PC-9 (cell line): ENCODE results near the gene PRKCB. TPM values are rescaled to one million over a fixed set of nuclear protein-coding genes. Genes with fewer than 3 reads are reported as not detected.

Experiments used
- BruUV-seq: library from RNA; stranded (reverse); fragments of 400-500 nt; replicated peaks from 2 replicates; lab custom pipeline; 2021; lab: Mats Ljungman, UMichigan
- CTCF ChIA-PET: fragments of 300-600 bp; sonication (Branson Sonifier 250); formaldehyde crosslinking; loops from one replicate; lab custom pipeline; 2022; ENCODE audit warnings: antibody characterized with exemption; lab: Charles Lee
- POLR2A ChIA-PET: fragments of 300-600 bp; sonication (Branson Sonifier 250); formaldehyde crosslinking; loops from one replicate; lab custom pipeline; 2022; ENCODE audit warnings: antibody characterized with exemption; ENCODE audit not compliant: unreplicated experiment; lab: Charles Lee
- DNase-seq, 2 experiments: peaks; one replicate each; pipeline versions ENCODE4 v3.0.0 to v3.0.0-alpha.2; 2015 to 2022; ENCODE audit warnings: mixed read lengths in 1 of 2
- H2AFZ ChIP-seq: fragments of 200-600 bp; sonication (generic); 2 replicates; pipeline ENCODE4 v1.8.1; 2017; ENCODE audit warnings: antibody characterized with exemption
- H3F3A ChIP-seq: fragments of 200-600 bp; sonication (generic); 2 replicates; pipeline ENCODE4 v1.8.1; 2017; ENCODE audit warnings: antibody characterized with exemption, mild to moderate bottlenecking, low read depth; ENCODE audit not compliant: insufficient read depth
- H3K27ac ChIP-seq: fragments of 200-600 bp; sonication (generic); 2 replicates; pipeline ENCODE4 v1.6.1; 2016; ENCODE audit warnings: mixed run types
- H3K27me3 ChIP-seq: fragments of 200-600 bp; sonication (generic); 2 replicates; pipeline ENCODE4 v1.6.1; 2016; ENCODE audit warnings: low read depth, mixed run types; ENCODE audit not compliant: insufficient read depth
- H3K36me3 ChIP-seq: fragments of 200-600 bp; sonication (generic); 2 replicates; pipeline ENCODE4 v1.6.1; 2016; ENCODE audit warnings: low read depth, mixed run types
- H3K4me1 ChIP-seq: fragments of 200-600 bp; sonication (generic); replicated peaks from 2 replicates; pipeline ENCODE4 v1.6.1; 2016; ENCODE audit warnings: mixed run types; ENCODE audit not compliant: insufficient read depth
- H3K4me2 ChIP-seq: fragments of 200-600 bp; sonication (generic); 2 replicates; pipeline ENCODE4 v1.6.1; 2017; ENCODE audit warnings: mixed run types
- H3K4me3 ChIP-seq: fragments of 200-600 bp; sonication (generic); 2 replicates; pipeline ENCODE4 v1.6.1; 2016; ENCODE audit warnings: mixed run types
- H3K79me2 ChIP-seq: fragments of 200-600 bp; sonication (generic); 2 replicates; pipeline ENCODE4 v1.6.1; 2017; ENCODE audit warnings: low read depth, mixed run types
- H3K9me2 ChIP-seq: fragments of 200-600 bp; sonication (generic); 2 replicates; pipeline ENCODE4 v1.8.1; 2017; ENCODE audit warnings: mild to moderate bottlenecking; ENCODE audit not compliant: insufficient read depth
- H3K9me3 ChIP-seq: fragments of 200-600 bp; sonication (generic); 2 replicates; pipeline ENCODE4 v1.8.1; 2016; ENCODE audit warnings: low read depth; ENCODE audit not compliant: insufficient read depth
- H4K20me1 ChIP-seq: fragments of 200-600 bp; sonication (generic); 2 replicates; pipeline ENCODE4 v1.8.1; 2017; ENCODE audit not compliant: insufficient read depth
- CTCF ChIP-seq: fragments of 200-600 bp; sonication (generic); conservative IDR thresholded peaks from 2 replicates; pipeline ENCODE4 v1.6.1; 2017; ENCODE audit warnings: mixed run types, antibody characterized with exemption, mild to moderate bottlenecking, moderate library complexity
- EZH2 ChIP-seq: fragments of 200-600 bp; sonication (generic); IDR thresholded peaks from 2 replicates; pipeline ENCODE4 v1.8.0; 2017; ENCODE audit warnings: antibody characterized with exemption, low read depth
- intact Hi-C: fragments of 100-400 bp; cut with micrococcal nuclease; formaldehyde crosslinking; loops from one replicate; pipeline ENCODE4 v1.10.0; 2022; ENCODE audit not compliant: unreplicated experiment
- total RNA-seq: library from RNA; stranded (reverse); gene quantifications from 2 replicates; pipeline ENCODE4 v1.2.3, GENCODE V29; 2021

Gene PRKCB
- total RNA-seq, 1 experiment from 2014 or later = not detected

GRCh38 chr16:23950898-23951297, 115.1 kb downstream of the PRKCB start:
- H3F3A ChIP-seq = no peaks in the 10 kb centered on the region
- no peak overlapping the region for H3K4me2 ChIP-seq
- BruUV-seq = no TSS peak
- no peaks in the 10 kb centered on the region for H3K36me3 ChIP-seq
- no peak overlapping the region for H2AFZ ChIP-seq
- DNase-seq = no peak
- H3K79me2 ChIP-seq = no peaks in the 10 kb centered on the region
- ChIA-PET CTCF (no interaction called here), POLR2A (no interaction called here)
- TF ChIP-seq CTCF (no peak), EZH2 (no peak)
- intact Hi-C loops = no loop called here
- no peaks in the 10 kb centered on the region for H3K9me2 ChIP-seq
- no peaks in the 10 kb centered on the region for H3K9me3 ChIP-seq
- H3K4me3 ChIP-seq = no peak overlapping the region
- no peak overlapping the region for H3K27ac ChIP-seq
- H3K4me1 ChIP-seq = no peaks in the 10 kb centered on the region
- H4K20me1 ChIP-seq = no peaks in the 10 kb centered on the region; the same call in 1 of the 2 replicates
- H3K27me3 ChIP-seq = peaks cover 49% of the 10 kb centered on the region

- Histone ChIP-seq H3K4me2 (no peak overlapping the region), H3K79me2 (no peaks in the 10 kb centered on the region), H3K4me3 (no peak overlapping the region), H2AFZ (no peak overlapping the region), H3F3A (no peaks in the 10 kb centered on the region), H3K4me1 (no peaks in the 10 kb centered on the region), H3K27ac (no peak overlapping the region), H3K36me3 (no peaks in the 10 kb centered on the region), H3K9me2 (no peaks in the 10 kb centered on the region), H4K20me1 (no peaks in the 10 kb centered on the region; the same call in 1 of the 2 replicates), H3K27me3 (peaks cover 38% of the 10 kb centered on the region), H3K9me3 (no peaks in the 10 kb centered on the region)
- POLR2A ChIA-PET = no interaction called here
- DNase-seq = no peak
- CTCF ChIA-PET = no interaction called here
- intact Hi-C loops = no loop called here
- no peak for TF ChIP-seq CTCF
- no peak for TF ChIP-seq EZH2
- BruUV-seq = no TSS peak
Measured at GRCh38 chr16:23952128-23952970, 116.6 kb downstream of the PRKCB start.

GRCh38 chr16:23952971-23953300, 117.2 kb downstream of the PRKCB start:
- BruUV-seq = no TSS peak
- Histone ChIP-seq H3K9me3 (no peaks in the 10 kb centered on the region), H3K4me3 (no peak overlapping the region), H4K20me1 (no peaks in the 10 kb centered on the region; the same call in 1 of the 2 replicates), H3K27ac (no peak overlapping the region), H3K4me2 (no peak overlapping the region), H3K79me2 (no peaks in the 10 kb centered on the region), H3K36me3 (no peaks in the 10 kb centered on the region), H3K9me2 (no peaks in the 10 kb centered on the region), H2AFZ (no peak overlapping the region), H3F3A (no peaks in the 10 kb centered on the region), H3K27me3 (peaks cover 40% of the 10 kb centered on the region), H3K4me1 (no peaks in the 10 kb centered on the region)
- DNase-seq = no peak
- ChIA-PET CTCF (no interaction called here), POLR2A (no interaction called here)
- TF ChIP-seq CTCF = no peak
- no peak for TF ChIP-seq EZH2
- intact Hi-C loops = no loop called here
